Bronchial epithelial cell (primary cell): ENCODE results near the gene CLK4. TPM values are rescaled to one million over a fixed set of nuclear protein-coding genes. Genes with fewer than 3 reads are reported as not detected.

Source experiments
- DNase-seq: peaks from one replicate; pipeline ENCODE4 v3.0.0-alpha.2; 2010; ENCODE audit warnings: low read depth
- FAIRE-seq: peaks from 2 replicates; lab custom pipeline; 2011; peaks lifted over from hg19 to GRCh38; lab: Jason Lieb, UNC
- H3K27me3 ChIP-seq: 2 replicates; pipeline ENCODE4 v1.5.1; 2011; ENCODE audit warnings: low read length; ENCODE audit not compliant: control insufficient read depth, insufficient read depth
- H3K36me3 ChIP-seq: 2 replicates; pipeline ENCODE4 v1.5.1; 2011; ENCODE audit warnings: low read length; ENCODE audit not compliant: control insufficient read depth, insufficient read depth
- H3K4me3 ChIP-seq: 2 replicates; pipeline ENCODE4 v1.5.1; 2011; ENCODE audit warnings: mild to moderate bottlenecking, low read depth, low read length, control low read depth
- CTCF ChIP-seq: IDR thresholded peaks from 2 replicates; pipeline ENCODE4 v1.5.1; 2011; ENCODE audit warnings: mild to moderate bottlenecking, moderate library complexity, low read length, control low read depth, inconsistent platforms; ENCODE audit not compliant: insufficient read depth, severe bottlenecking
- total RNA-seq: library from RNA; depleted of rRNA; stranded (reverse); fragments of >200 nt; gene quantifications from 2 replicates; pipeline ENCODE4 v1.2.1, GENCODE V29; 2014

The CLK4 gene
- total RNA-seq, 1 donor from 2014 or later = 17.4 TPM

GRCh38 chr5:178555005-178555404 lies 71.8 kb downstream of the CLK4 start:
- Histone ChIP-seq H3K4me3 (no peak overlapping the region), H3K27me3 (no peaks in the 10 kb centered on the region), H3K36me3 (no peaks in the 10 kb centered on the region)
- FAIRE-seq (no peak), DNase-seq (no peak)
- no peak for TF ChIP-seq CTCF

- Histone ChIP-seq H3K36me3 (no peaks in the 10 kb centered on the region), H3K27me3 (no peaks in the 10 kb centered on the region), H3K4me3 (no peak overlapping the region)
- FAIRE-seq (no peak), DNase-seq (no peak)
- TF ChIP-seq CTCF = no peak
Measured at GRCh38 chr5:178554311-178554710, 72.5 kb downstream of the CLK4 start.

GRCh38 chr5:178553517-178553916 lies 73.3 kb downstream of the CLK4 start:
- FAIRE-seq (no peak), DNase-seq (no peak)
- H3K4me3 ChIP-seq = no peak overlapping the region
- no peak for TF ChIP-seq CTCF
- no peaks in the 10 kb centered on the region for H3K36me3 ChIP-seq
- H3K27me3 ChIP-seq = no peaks in the 10 kb centered on the region

Other genes starting within 250 kb of the CLK4 start
- gene COL23A1, start 36.7 kb downstream of the CLK4 start, total RNA-seq = 0.13 and 0.26 TPM in 2 replicates
- gene ZNF354A, start 103.6 kb upstream of the CLK4 start, total RNA-seq = 5.8 and 7.6 TPM in 2 replicates
- 7.0 and 9.5 TPM in 2 replicates for gene ZNF354B, start 232.9 kb upstream of the CLK4 start, total RNA-seq